Stimulated activated CD8-positive, alpha-beta memory T cell treated with anti-CD3 and anti-CD28 coated beads, Interleukin-4, amount 100 ng/mL, for 48 hours (primary cell): ENCODE results near the gene POFUT1.

Experiments
- DNase-seq: peaks from one replicate; pipeline ENCODE4 v3.0.0-alpha.2; 2020

Gene POFUT1

DNA sequence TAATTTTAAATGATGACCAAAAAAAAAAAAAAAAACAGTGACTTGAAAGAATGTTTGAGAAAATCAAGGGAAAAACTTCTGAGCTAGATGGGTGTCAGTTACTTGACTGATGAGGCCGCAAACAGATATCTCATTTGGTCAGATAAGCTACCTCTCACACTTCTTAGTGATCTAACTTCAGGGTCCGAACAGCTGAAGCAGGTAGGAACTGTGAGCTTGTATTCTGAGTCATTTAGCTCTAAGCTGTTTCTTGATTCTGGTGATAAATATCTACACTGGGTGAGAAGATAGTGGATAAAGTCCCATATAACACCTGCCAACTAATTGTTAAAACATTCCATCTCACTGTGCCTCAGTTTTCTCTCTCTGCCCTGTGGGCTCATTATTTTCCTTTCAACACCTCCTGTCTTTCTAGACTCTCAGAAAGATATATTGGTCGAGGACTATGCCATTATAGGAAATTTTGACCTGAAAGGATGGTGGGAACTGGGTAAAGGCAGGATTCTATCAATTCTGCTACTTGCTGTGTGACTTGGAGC lies 77.5 kb downstream of the POFUT1 start:
- no peak for DNase-seq

DNA sequence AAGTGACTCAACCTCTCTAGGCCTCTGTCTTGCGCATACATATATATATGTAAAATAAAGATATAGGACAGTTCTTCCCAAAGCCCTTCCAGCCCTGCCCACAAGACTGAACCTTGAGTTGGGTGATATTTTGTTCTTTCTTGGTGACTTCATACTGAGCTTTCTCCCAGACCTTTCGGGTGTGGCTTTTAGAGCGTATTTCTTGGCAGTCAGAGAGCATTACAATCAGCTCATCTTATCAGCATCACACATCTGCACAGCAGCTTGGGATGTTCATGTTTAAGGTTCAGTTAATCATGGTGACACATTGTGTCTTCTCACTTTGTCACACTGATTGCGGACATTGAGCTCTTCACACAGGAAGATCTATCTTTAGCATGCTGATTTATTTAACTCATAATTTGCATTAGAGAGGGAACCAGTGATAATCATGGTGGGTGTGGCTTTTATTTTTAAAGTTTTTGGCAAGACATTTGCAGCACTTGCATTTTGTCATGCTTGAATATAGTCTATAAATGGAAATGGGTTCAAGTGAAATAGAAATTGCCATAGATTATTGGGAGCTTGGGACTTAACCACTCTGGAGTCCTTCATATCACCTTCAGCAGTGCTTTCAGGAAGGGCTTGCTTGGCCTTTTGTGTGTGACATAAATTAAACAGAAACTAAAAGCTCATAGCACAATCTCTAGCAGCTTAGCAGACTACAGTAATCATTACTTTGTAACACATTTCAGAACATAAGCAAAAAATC lies 78.1 kb downstream of the POFUT1 start:
- peak; percentile 59 for DNase-seq

DNA sequence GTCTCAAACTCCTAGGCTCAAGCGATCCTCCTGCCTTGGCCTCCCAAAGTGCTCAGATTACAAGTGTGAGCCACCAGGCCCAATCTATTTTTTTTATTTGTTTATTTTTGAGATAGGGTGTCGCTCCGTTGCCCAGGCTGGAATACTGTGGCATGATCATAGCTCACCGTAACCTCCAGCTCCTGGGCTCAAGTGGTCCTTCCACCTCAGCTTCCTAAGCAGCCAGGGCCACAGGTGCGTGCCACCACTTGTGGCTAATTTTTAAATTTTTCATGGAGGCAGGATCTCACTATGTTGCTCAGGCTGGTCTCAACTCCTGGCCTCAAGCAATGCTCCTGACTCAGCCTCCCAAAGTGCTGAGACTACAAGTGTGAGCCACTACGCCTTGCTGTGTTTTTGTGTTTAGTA lies 79.6 kb downstream of the POFUT1 start:
- DNase-seq: no peak
